ENCODE results near the gene THSD1.
A peak's percentile ranks its signal among the peaks of the same experiment; 100 is the strongest.
"Not testable (repeated sequence)": the region's sequence is repeated elsewhere in the genome, so short reads cannot be mapped to it uniquely, and the experiment has no call there.

THSD1 gene

GRCh38 chr13:52408071-52408658, 2.2 kb upstream of the THSD1 start:
- not testable (repeated sequence) for DNase-seq

- DNase-seq: not testable (repeated sequence)
These were observed 1.5 kb upstream of the THSD1 start for GRCh38 chr13:52407436-52407835.

- DNase-seq: no peak
These were observed 657 bp upstream of the THSD1 start for GRCh38 chr13:52406629-52407028.

DNA sequence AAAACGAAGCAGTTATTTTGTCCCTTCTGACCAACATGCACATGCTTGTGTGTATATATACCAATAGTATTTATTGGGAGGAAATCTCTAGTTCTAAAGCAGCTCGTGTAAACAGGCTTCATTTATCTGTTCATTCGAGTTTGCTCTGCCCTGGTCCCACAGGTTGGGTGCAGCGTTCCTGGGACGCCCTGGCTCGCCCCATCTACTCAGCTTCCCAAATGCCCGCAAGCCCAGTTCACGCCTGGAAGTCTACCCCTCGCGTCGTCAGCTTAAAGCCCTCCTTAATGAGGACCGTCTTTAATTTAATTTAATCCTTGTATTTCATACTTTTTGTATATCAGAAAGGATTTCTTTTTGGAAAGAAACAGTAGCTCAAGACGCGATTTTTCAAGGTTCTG, 604 bp downstream of the THSD1 start:
- DNase-seq: no peak

DNA sequence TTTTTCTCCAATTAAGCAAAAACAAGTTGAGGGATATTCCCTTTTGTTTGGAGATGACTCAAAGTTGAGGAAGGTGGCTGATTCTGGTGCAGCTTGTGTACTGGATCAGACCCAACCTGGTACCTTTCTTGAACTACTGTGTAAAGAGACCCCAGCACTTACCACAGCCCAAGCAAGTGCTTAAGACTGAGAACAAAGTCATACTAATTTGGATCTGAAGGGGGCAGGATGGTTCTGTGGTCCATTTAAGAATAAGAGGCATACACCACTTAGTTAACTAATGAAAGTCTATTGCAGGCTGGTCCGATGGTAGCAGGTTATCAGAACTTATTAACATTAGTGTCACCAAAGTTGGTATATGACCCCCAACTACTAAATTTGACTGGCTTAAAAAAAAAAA, 6.3 kb downstream of the THSD1 start:
- peak; percentile 45 for DNase-seq

DNA sequence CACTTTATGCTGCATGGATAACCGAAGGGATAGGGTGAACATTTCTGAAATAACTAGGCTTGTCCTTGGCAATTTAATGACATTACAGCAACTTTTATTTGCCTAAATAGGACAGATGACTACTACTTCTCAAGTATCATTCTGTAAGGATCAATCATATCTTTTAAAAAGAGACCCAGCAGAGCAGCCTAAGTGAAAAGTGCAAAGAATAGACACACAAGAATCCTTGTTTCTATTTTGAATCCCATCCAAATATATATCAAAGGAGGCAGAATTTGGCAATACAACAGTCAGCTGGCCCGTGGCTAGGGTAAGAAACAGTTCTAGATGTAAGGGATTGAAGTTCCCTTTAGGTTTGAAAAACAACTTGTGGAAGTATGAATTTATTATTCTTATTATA, 6.9 kb downstream of the THSD1 start:
- no peak for DNase-seq

DNA sequence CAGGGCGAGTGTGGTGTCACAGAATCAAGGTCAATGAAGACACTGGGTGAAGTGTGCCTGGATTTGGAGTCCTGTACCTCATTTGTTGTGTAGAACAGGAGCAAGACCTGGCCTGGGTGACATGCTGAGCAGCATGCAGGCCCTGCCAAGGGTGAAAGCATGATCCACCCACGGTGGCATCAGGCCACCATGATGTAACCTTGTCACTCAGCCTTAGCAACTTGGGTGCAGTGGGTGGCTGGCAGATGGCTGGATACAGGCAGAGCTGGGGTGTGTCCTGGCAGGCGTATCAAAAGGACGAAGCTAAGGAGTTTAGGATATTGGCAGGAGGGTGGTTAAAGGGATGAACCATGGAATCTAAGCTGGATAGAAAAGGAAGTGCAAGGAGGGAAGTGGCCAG, 10.3 kb downstream of the THSD1 start:
- DNase-seq: no peak

GRCh38 chr13:52394586-52394985, 11.4 kb downstream of the THSD1 start:
- no peak for DNase-seq

DNA sequence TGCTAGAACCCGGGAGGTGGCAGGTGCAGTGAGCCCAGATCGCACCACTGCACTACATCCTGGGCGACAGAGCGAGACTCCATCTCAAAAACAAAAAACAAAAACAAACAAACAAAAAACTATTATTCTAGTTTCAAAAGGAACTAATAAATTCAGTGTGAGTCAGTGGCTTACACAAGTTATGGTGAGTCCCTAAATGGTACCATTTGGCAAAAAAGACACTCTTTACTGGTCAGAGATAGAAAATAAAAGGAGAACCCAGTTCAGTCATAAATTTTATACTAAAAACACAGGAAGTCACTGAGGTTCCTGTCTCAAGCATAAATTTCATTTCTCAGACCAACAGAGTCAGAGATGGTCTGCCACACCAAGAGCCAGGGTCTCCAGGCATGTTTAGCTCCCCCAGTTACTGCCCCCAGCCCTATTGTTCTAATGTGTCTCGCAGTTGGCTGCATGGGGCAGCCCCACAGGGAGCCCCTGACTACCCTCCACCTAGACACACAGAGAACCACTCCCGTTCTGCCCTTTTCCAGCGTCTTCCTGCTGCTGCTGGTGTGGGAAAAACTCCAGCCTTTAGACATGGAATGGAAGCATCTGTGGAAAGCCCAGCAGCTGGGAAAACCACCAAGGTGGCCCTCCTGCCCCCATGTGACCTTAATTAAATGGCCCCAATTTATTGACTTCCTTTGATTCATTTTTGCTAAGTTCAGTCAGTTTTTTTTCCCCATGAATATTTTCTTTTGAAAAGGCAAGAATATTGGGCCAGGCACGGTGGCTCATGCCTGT, 12.2 kb downstream of the THSD1 start:
- DNase-seq: no peak

- no peak for DNase-seq
These were observed 18.3 kb downstream of the THSD1 start for GRCh38 chr13:52387721-52388120.

- DNase-seq: no peak
These were observed 20.1 kb downstream of the THSD1 start for GRCh38 chr13:52385870-52386269.

DNA sequence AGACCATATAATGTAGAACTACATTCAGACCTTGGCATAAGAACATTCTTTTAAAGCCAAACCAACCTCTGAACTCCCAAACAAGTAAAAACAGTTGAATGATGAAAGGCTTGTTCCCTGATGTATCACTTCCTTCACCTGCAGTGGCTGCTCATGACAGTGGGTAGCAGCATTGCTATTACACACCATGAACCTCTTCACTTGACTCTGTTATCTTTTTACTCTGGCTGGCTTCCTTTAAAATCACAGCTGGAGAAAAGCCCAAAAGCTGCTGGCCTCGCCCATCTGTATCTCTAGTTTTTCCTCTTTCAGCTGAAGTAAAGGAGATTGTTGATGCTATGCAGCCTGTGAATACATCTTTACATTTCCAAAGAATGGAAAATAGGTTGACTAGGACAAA, 22.6 kb downstream of the THSD1 start:
- DNase-seq: peak; percentile 40

- no peak for DNase-seq
These were observed 27.7 kb downstream of the THSD1 start for GRCh38 chr13:52378312-52378711.

GRCh38 chr13:52377898-52378297, 28.1 kb downstream of the THSD1 start:
- no peak for DNase-seq

GRCh38 chr13:52374873-52375411, 31.0 kb downstream of the THSD1 start:
- DNase-seq: no peak

DNA sequence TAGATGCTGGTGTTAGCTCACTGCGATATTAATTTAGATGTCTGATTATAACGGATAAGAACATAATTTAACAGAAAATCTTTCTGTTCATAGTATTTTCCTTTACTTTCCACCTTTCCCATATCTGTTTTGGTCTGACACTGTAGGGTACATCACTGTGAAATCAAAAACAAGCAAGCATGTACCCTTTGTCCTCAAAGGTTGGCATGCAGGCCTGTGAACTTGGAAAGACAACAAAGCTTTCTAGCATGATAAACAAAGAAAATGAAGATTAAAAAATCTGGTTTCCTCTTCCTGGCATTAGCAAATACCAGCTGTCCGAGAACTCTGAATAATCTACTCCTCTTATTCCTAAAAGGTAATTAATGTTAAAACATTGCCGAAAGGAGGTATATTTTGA, 31.6 kb downstream of the THSD1 start:
- DNase-seq: no peak

- DNase-seq: not testable (repeated sequence)
These were observed 32.7 kb downstream of the THSD1 start for GRCh38 chr13:52373277-52373676.

DNA sequence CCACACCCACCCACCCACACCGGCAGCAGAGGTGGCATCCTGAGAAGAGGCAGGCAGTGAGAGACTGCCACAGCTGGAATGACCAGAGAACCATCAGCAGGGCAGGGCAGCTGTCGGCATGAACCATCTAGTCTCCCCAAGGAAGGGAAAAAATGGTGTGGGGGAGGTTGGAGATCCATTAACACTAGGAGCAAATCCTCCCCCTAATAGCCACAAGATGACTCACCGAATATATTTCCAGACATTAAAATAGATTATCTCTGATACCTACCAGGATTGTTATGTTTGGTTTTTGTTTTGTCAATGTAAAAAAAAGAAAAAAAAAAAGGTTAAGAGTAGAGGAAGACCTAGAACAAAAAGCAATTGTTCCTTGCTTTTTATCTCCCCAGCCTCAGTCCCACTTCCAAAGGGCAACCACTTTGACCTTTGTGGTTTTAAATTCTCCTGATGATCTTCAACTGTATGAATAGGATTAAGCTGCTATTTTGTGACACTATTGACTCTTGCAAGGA, 34.2 kb downstream of the THSD1 start:
- DNase-seq: peak; percentile 6

DNA sequence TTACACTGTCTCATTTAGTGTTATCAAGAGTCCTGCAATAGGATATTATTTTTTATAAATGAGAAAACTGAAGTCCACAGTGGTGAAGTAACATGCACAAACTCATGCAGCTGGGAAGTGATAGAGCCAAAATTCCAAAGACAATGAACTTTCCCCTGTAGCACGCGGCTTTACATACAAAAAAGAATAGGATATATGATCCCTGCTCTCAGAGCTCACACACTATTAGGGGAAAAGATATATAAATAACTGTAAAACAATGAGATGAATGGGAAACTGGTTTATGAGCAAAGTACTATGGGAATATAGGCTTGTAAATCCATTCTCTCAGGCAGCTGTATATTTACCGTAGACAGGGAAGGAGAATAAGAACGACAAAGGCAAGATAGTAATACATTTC, 39.7 kb downstream of the THSD1 start:
- no peak for DNase-seq

DNA sequence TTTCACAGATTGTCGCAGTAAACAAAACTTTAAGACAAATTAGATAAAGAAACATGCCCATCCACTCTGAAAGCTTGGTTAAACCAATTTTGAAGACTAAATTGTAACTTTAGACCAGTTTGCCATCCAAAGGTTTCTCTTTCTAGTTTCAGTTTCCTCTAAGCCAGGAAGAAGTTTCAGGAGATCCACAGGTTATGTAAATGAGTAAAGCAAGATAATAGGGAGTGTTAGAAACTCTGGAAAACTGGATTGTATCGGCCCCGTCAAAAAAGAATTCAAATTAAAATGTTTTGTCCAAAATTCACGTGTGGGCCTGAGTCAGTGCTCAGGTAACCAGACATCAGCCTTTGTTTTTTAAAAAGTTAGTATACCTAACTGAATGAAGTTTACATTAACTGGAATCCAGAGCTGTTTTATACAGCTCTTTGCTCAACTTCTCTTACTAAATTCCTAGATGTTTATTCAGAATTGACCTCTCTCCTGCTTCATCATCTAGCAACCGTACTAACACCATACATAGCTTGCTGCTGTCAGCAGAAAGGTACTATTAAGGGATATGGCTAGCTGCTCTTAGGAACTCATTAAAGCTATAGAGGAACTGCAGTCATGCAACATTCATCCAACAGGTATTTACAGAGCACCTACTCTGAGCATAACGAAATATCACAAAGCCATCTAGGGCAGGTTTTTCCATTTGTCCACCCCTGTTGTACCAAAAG, 43.6 kb downstream of the THSD1 start:
- DNase-seq: not testable (repeated sequence)

GRCh38 chr13:52361225-52361624, 44.7 kb downstream of the THSD1 start:
- DNase-seq: no peak

GRCh38 chr13:52359534-52359933, 46.4 kb downstream of the THSD1 start:
- DNase-seq: no peak

DNA sequence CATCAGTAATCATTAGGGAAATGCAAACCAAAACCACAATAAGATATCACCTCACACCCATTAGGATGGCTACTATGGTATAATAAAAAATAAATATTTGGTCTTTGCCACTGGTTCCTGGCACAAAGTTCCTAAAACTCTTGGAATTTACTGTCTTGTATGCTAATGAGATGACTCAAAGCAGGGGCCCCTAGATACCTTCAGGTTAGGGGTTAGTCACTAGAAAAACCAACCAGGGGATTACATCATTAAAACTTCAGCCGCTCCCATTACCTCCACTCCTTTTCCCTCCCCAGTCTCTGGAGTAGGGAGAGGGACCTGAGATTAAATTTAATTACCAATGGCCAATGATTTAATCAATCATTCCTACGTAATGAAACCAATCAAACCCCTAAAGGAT, 49.6 kb downstream of the THSD1 start:
- DNase-seq: no peak

DNA sequence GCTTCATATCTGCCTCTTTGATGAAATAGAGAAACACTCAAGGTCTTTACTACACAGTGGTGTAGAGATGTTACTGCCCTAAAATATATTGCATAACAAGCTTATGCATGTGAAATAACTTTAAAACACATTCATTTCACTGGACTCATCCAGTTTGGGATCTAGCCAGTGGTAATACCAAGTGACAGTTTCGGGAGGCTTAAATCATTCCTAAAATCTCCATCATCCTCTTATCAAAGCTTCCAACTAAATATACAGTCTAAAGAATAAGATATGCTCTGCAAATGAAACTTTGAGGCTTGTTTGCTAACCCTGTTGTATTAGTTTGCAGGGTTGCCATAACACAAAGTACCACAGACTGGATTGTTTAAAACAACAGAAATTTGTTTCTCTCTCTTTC, 52.8 kb downstream of the THSD1 start:
- DNase-seq: no peak

Data from hematopoietic multipotent progenitor cell treated with erythropoietin and hydrocortisone succinate and interleukin-3 and kit ligand, for 6 days (in vitro differentiated cells).